T-helper 17 cell (primary cell): Measurements from ENCODE around the gene OBSCN. TPM values are rescaled to one million over a fixed set of nuclear protein-coding genes. Genes with fewer than 3 reads are reported as not detected.

ENCODE experiments used
- ATAC-seq: fragments of 150-1000 bp; cut with Tn5 transposase; 2 replicates; pipeline ENCODE4 v1.10.0; 2021; ENCODE audit warnings: mild to moderate bottlenecking, moderate library complexity
- DNase-seq, 3 donors: peaks; one replicate each; pipeline versions ENCODE4 v3.0.0 to v3.0.0-alpha.2; 2020 to 2021
- H3K9me3 ChIP-seq: one replicate; pipeline ENCODE4 v1.7.0; 2013; ENCODE audit warnings: low read length, mild to moderate bottlenecking; ENCODE audit not compliant: control insufficient read depth, poor library complexity, severe bottlenecking
- H3K27ac Mint-ChIP-seq: one replicate; pipeline ENCODE4 v1.8.0; 2022; ENCODE audit warnings: mild to moderate bottlenecking, moderate library complexity, mixed read lengths
- H3K27me3 Mint-ChIP-seq: one replicate; pipeline ENCODE4 v1.8.0; 2022; ENCODE audit warnings: mixed read lengths
- H3K36me3 Mint-ChIP-seq: one replicate; pipeline ENCODE4 v1.8.0; 2022; ENCODE audit warnings: low read depth, mixed read lengths
- H3K4me1 Mint-ChIP-seq: one replicate; pipeline ENCODE4 v1.8.0; 2022; ENCODE audit warnings: mild to moderate bottlenecking, mixed read lengths
- H3K4me3 Mint-ChIP-seq: one replicate; pipeline ENCODE4 v1.8.0; 2022; ENCODE audit warnings: mild to moderate bottlenecking, moderate library complexity, mixed read lengths
- total RNA-seq, 4 donors: library from RNA in 2 of 4; stranded (reverse) in 2 of 4; gene quantifications; one replicate each; pipeline ENCODE4 v1.2.3 and lab custom pipeline; 2022 to 2026

The OBSCN gene
- total RNA-seq, 2 donors from 2014 or later = 23.1 to 34.2 TPM

DNA sequence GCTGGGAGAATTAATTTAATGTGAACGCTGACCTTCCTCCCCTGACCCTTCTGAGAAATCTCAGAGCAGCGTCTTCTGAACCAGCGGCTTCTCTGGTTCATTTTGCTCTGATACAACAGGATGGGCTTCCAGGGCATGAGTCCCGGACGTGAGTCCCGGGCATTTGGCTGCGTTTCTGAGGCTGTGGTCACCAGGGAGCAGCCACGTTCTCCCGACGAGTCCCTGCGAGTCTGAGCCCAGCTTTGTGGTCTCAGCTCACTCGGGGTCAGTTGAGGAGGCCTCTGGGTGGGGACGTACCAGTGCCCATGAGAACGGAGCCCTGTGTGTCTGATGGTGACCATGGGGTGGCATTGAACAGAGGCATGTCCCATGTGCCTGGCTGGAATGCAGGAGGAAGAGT is 17.7 kb upstream of the OBSCN start:
- H3K9me3 ChIP-seq = no peaks in the 10 kb centered on the region
- Mint-ChIP-seq H3K27ac (no peak overlapping the region), H3K4me3 (no peak overlapping the region), H3K36me3 (no peaks in the 10 kb centered on the region), H3K27me3 (no peaks in the 10 kb centered on the region), H3K4me1 (peaks cover 16% of the 10 kb centered on the region)
- ATAC-seq (no peak), DNase-seq (no peak)

DNA sequence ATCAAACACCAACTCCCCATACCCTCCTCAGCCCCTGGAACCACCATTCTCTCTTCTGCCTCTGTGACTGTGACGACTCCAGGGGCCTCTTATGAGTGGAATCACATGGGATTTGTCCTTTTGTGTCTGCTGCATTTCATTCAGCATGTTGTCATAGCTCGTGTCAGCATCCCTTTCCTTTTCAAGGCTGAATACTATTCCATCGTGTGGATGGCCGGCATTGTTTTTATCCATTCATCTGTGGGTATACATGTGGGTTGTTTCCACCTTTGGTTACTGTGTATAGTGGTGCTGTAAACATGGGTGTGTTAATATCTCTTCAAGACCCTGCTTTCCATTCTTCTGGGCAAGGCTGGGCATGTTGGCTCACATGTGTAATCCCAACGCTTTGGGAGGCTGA is 17.1 kb upstream of the OBSCN start:
- ATAC-seq = no peak
- peaks cover 18% of the 10 kb centered on the region for H3K4me1 Mint-ChIP-seq
- no peak for DNase-seq
- H3K4me3 Mint-ChIP-seq = peak overlapping the region; percentile 36
- no peak overlapping the region for H3K27ac Mint-ChIP-seq
- H3K36me3 Mint-ChIP-seq = peaks cover 5% of the 10 kb centered on the region
- no peaks in the 10 kb centered on the region for H3K9me3 ChIP-seq
- H3K27me3 Mint-ChIP-seq = no peaks in the 10 kb centered on the region

DNA sequence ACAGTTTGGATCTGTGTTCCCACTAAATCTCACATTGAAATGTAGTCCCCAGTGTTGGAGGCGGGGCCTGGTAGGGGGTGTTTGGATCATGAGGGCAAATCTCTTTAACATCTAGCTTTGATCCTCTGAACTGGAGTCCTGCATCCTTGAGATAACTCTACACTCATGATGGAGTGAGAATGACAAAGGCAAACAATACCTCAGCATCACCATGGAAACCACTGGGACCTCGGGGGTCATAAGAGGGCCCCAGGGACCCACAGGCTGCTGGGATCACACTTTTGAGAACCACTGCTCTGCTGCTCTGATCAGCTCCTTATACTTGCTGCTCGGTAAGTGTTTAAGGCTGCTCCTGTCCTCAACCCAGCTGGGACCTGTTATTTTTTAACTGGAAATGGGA is 13.4 kb upstream of the OBSCN start:
- Mint-ChIP-seq H3K4me3 (no peak overlapping the region), H3K36me3 (peaks cover 8% of the 10 kb centered on the region), H3K4me1 (peaks cover 11% of the 10 kb centered on the region), H3K27ac (no peak overlapping the region), H3K27me3 (no peaks in the 10 kb centered on the region)
- H3K9me3 ChIP-seq = no peaks in the 10 kb centered on the region
- no peak for ATAC-seq
- DNase-seq = no peak

DNA sequence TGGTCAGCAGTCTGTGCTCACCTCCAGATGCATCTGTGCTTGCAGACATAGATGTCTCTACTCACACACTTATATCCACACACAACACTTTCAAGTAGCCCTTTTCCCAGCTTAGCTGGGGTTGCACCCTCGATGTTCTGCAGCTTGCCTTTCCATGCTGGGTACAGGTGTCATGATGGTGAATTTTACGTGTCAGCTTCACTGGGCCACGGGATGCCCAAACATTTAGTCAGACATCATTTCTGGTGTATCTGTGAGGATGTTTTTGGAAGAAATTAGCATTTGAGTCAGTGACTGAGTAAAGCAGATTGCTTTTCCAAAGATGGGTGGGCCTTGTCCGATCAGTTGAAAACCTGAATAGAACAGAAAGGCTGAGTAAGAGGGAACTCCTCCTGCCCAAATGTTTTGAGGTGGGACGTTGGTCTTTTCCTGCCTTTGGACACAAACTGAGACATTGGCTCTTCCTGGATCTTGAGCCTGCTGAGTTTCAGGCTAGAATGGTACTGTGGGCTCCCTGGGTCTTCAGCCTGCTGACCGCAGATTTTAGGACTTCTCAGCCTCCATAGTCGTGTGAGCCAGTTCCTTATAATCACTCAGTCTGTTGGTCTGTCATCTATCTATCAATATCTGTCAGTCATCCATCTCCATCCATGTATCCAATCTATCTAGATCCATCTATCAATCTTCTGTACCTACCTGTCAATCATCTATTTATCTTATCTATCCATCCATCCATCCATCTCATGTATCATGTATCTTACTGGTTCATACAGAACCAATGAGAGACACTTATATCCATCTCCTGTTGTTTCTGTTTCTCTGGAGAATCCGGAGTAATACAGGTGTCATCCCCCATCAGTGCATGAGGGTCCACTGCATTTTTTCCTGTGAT is 12.7 kb upstream of the OBSCN start:
- DNase-seq (no peak), ATAC-seq (no peak)
- no peak overlapping the region for H3K4me3 Mint-ChIP-seq
- H3K27me3 Mint-ChIP-seq = no peaks in the 10 kb centered on the region
- H3K4me1 Mint-ChIP-seq = peaks cover 10% of the 10 kb centered on the region
- H3K36me3 Mint-ChIP-seq = peaks cover 11% of the 10 kb centered on the region
- H3K9me3 ChIP-seq = no peaks in the 10 kb centered on the region
- H3K27ac Mint-ChIP-seq = no peak overlapping the region

DNA sequence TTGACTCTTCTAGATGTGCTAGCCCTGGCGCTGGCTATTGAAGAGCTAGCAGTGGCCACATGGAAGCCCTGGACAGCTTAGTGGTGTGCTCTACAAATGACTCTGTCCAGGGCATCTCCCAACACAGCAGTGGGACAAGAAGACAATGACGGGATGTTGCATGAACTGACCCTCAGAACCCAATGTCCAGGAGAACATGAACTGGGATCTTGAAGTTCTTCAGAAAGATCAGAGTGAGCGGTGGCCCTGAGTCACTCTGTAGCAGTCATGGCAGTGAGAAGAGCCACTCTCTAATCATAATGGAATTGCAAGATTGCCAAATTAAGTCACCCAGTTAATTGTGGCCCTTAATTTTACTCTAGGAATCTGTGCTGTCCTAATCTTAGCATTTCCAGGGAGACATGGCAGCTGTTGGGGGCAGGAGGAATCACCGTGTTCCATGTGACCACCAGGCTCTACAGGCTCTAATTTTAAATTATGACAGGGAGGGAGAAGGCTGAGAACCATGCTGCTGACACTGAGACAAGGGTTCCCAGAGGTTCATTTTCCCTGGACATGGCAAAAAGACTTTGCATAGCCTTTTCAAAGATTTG is 10.2 kb upstream of the OBSCN start:
- no peak for DNase-seq
- Mint-ChIP-seq H3K4me3 (no peak overlapping the region), H3K27ac (no peak overlapping the region), H3K27me3 (no peaks in the 10 kb centered on the region), H3K4me1 (peaks cover 7% of the 10 kb centered on the region), H3K36me3 (peaks cover 11% of the 10 kb centered on the region)
- no peak for ATAC-seq
- no peaks in the 10 kb centered on the region for H3K9me3 ChIP-seq

DNA sequence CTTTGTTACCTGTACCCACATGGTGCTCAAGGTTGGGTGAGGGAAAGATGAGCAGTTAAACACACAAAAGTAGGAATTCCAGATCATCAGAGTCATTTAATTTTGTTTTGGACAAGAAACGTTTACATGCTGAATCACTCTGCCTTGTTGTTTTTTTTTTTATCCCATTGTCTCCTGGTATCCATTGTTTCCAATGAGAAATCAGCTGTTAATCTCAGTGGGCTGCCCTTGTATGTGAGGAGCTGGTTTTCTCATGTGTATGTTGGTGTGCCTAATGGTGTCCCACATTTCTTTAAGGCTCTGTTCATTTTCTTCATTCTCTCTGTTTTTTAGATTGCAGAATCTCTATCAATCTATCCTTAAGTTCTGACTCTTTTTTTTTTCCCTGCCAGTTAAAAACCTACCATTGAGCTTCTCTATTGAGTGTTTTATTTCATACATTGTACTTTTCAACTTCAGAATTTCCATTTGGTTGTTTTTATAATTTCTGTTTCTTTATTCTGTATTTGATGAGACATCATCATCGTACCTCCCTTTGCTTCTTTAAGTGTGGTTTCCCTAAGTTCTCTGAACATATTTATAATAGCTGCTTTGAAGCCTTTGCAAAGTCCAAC is 8.8 kb upstream of the OBSCN start:
- peaks cover 11% of the 10 kb centered on the region for H3K36me3 Mint-ChIP-seq
- DNase-seq (no peak), ATAC-seq (no peak)
- peaks cover 5% of the 10 kb centered on the region for H3K4me1 Mint-ChIP-seq
- no peak overlapping the region for H3K4me3 Mint-ChIP-seq
- H3K27ac Mint-ChIP-seq = no peak overlapping the region
- H3K27me3 Mint-ChIP-seq = no peaks in the 10 kb centered on the region
- no peaks in the 10 kb centered on the region for H3K9me3 ChIP-seq

DNA sequence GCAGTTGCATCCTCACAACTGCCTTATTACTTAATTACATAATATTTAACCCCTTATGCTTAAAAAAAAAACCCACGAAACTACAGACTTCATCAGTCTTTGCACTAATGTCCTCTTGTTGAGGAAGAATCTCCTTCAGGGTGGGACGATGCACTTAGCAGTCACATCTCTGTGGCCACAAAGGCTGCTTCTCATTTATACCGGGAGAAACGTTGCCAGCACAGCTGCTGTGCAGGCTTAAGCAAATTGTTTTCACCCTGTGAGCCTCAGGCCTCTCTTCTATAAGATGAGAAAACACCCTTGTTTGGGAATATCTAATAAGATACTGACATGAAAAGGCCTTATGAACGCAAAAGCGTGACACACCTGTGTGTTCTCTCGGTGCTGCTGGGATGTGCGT is 2.9 kb upstream of the OBSCN start:
- Mint-ChIP-seq H3K27me3 (no peaks in the 10 kb centered on the region), H3K27ac (no peak overlapping the region), H3K4me3 (no peak overlapping the region), H3K36me3 (no peaks in the 10 kb centered on the region), H3K4me1 (no peaks in the 10 kb centered on the region)
- H3K9me3 ChIP-seq = no peaks in the 10 kb centered on the region
- ATAC-seq (no peak), DNase-seq (no peak)

DNA sequence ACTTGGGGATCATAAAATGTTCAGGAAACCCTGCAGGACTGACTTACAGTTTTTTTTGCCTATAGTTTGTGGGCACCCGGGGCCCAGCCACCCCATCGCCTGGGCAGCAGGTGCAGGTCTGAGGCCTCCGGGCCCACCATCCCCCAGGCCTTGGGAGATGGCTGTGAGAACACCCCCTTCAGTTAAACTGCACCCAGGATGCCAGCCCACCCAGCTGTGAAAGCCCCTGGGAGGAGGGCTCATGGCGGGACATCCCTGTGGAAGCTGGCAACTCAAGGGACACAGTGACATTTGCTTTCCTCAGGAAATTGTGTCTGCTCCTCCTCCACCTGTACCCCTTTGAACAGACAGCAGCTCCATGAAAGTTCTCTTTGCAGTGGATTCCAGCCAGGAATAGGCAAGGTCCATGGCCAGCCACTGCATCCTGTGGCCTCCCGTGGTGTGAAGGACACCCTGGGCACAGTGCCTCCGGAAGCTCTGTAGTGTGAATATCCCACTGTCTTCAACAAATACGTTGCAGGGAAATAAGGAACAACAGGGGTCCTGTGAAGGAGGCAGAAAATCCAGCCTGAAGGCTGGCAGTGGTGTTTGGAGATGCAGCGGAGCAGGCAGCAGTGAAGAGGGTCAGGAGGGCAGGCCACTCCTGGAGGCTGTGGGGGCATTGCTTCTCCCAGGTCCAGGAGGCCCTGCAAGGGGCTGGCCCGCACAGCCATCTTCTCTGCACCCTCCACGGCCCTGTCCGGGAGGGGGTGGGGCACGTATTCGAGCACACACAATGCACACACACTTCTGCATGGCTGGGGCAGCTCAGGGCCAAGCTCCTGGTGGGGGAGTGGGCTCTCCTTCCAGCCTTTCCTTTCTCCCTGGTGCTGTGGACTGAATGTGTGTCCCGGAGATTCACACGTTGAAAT is 2.1 kb upstream of the OBSCN start:
- Mint-ChIP-seq H3K27me3 (no peaks in the 10 kb centered on the region), H3K36me3 (no peaks in the 10 kb centered on the region), H3K27ac (no peak overlapping the region), H3K4me1 (no peaks in the 10 kb centered on the region), H3K4me3 (no peak overlapping the region)
- no peak for ATAC-seq
- H3K9me3 ChIP-seq = no peaks in the 10 kb centered on the region
- no peak for DNase-seq

DNA sequence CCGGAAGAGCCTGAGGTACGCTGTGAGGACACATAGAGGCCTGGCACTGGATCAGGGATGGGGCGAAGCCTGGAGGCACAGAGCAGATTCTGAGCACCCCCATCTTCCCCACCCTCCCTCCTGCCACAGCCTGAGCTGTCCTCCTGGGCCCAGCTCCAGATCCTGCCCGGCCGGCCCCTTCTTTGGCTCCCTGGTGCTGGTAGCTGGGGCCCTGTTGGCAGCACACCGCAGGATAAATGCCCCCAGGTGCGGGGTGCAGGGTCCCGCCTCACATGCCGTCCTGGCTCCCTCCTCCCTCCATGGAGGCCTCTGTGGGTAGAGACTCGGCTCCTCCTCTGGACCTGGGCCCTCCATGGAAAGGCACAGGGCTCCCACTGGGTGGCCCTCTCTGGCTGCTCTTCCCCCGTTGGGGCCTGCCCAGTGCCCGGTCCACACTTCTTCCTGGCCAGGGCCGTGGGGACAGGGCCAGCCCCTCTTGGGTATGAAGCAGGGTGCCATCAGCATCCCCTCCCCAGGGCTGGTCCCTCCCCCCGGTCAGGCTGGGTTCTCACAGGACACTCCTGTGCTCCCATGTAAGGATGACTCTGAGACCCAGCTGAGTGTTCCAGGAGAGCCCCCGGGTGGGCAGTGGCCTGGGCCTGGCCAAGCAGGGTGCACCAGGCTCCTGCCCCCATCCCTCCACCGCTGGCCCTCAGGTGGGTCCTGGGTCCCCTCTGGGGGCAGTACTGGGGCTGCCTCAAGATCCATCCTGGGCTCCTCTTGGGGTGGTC is 1.1 kb upstream of the OBSCN start:
- ATAC-seq (no peak), DNase-seq (no peak)
- Mint-ChIP-seq H3K4me3 (no peak overlapping the region), H3K27ac (no peak overlapping the region), H3K4me1 (no peaks in the 10 kb centered on the region), H3K36me3 (no peaks in the 10 kb centered on the region), H3K27me3 (no peaks in the 10 kb centered on the region)
- no peaks in the 10 kb centered on the region for H3K9me3 ChIP-seq

DNA sequence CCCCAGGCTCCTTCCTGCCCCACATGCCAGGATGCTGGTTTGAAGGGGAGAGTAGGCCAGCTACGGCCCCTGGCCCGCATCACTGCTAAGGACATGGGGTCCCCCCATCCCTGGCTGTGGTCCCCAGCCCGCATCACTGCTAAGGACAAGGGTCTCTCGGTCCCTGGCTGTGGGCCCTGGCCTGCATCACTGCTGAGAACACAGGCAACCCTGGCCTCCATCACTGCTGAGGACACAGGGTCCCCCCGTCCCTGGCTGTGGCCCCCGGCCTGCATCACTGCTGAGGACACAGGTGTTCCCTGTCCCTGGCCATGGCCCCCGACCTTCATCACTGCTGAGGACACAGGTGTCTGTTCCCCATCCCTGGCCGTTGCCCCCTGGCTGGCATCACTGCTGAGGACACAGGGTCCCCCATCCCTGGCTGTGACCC is 448 bp upstream of the OBSCN start:
- H3K9me3 ChIP-seq = no peaks in the 10 kb centered on the region
- Mint-ChIP-seq H3K36me3 (no peaks in the 10 kb centered on the region), H3K27me3 (no peaks in the 10 kb centered on the region), H3K27ac (no peak overlapping the region), H3K4me3 (no peak overlapping the region), H3K4me1 (no peaks in the 10 kb centered on the region)
- DNase-seq (no peak), ATAC-seq (no peak)

DNA sequence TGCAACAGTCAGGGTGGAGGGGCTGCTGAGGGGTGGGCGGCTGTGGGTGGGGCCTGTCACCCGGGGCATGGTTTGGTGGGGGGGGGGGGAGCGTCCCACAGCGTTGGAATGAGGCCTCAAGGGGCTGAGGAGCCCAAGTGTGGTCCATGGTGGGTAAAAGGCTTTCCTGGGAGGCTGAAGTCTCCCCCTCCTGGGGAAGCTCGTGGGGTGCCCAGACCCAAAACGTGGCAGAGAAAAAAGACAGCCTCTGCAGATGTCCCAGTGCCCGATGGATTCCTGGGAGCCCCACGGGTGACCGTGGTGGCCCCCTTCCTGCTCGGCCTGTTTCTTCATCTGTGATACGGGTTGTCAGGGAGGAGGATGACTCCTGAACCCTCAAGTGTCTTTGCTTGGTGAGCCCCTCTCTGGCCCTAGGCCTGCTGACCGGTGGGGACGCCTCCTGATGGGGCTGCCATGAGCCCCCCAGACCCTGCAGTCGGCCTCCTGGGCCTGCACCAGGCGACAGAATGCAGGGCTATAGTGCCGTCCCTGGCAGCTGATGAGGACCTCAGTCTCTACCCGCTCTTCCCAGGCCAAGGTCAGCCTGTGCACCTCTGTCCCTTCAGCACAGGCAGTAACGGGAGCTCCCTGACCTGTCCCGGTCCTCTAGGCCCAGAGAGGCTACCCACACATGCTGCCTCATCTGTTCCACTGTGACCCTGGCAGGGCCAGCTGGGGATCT is 1.1 kb downstream of the OBSCN start:
- no peak for DNase-seq
- Mint-ChIP-seq H3K27me3 (no peaks in the 10 kb centered on the region), H3K4me3 (no peak overlapping the region), H3K36me3 (no peaks in the 10 kb centered on the region), H3K4me1 (peaks cover 2% of the 10 kb centered on the region), H3K27ac (no peak overlapping the region)
- no peaks in the 10 kb centered on the region for H3K9me3 ChIP-seq
- no peak for ATAC-seq

DNA sequence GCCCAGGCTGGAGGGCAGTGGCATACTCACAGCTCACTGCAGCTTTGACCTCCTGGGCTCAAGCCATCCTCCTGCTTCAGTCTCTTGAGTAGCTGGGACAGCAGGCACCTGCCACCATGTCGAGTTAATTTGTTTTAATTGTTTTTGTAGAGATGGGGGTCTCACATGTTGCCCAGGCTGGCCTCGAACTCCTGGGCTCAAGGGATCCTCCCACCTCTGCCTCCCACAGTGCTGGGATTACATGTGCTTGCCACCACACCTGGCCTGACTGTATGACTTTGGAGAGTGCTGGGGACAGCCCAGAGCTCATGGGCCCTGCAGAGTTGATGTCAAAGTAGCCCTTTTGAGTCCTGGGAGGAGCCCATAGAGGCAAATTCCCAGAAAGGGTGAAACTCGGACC is 1.8 kb downstream of the OBSCN start:
- Mint-ChIP-seq H3K4me3 (no peak overlapping the region), H3K4me1 (peaks cover 2% of the 10 kb centered on the region), H3K27me3 (no peaks in the 10 kb centered on the region), H3K36me3 (no peaks in the 10 kb centered on the region), H3K27ac (no peak overlapping the region)
- ATAC-seq = no peak
- H3K9me3 ChIP-seq = no peaks in the 10 kb centered on the region
- no peak for DNase-seq
